CD14-positive monocyte (primary cell): Measurements from ENCODE around the gene RBBP6. TPM values are rescaled to one million over a fixed set of nuclear protein-coding genes. Genes with fewer than 3 reads are reported as not detected.

ENCODE experiments used
- DNase-seq, 3 donors: peaks; one replicate each; pipeline ENCODE4 v3.0.0-alpha.2; 2011 to 2022
- H2AFZ ChIP-seq: 2 replicates; pipeline ENCODE4 v1.6.0; 2012; ENCODE audit warnings: mild to moderate bottlenecking, low read depth, low read length, inconsistent platforms; ENCODE audit not compliant: insufficient read depth, poor library complexity, severe bottlenecking
- H3K27ac ChIP-seq, 2 donors: 1 replicate in 1 of 2; 2 replicates in 1 of 2; pipeline ENCODE4 v1.5.1; 2012 to 2013; ENCODE audit warnings: low read length in 2 of 2, control low read depth in 1 of 2, inconsistent platforms in 1 of 2, low read depth in 1 of 2, mild to moderate bottlenecking in 1 of 2
- H3K27me3 ChIP-seq, 2 donors: one replicate each; pipeline versions ENCODE4 v1.6.0 to v1.6.1; 2011 to 2013; ENCODE audit warnings: low read length in 2 of 2; ENCODE audit not compliant: control insufficient read depth in 2 of 2, insufficient read depth in 2 of 2
- H3K36me3 ChIP-seq, 2 donors: replicated peaks in 1 of 2; 1 replicate in 1 of 2; 2 replicates in 1 of 2; pipeline versions ENCODE4 v1.5.1 to v1.6.1; 2012 to 2013; ENCODE audit warnings: low read length in 2 of 2, control low read depth in 1 of 2, inconsistent platforms in 1 of 2, mild to moderate bottlenecking in 1 of 2; ENCODE audit not compliant: insufficient read depth in 2 of 2, control insufficient read depth in 1 of 2
- H3K4me1 ChIP-seq, 2 donors: 1 replicate in 1 of 2; 2 replicates in 1 of 2; pipeline versions ENCODE4 v1.5.1 to v1.6.1; 2012 to 2013; ENCODE audit warnings: low read length in 2 of 2, control low read depth in 1 of 2, inconsistent platforms in 1 of 2, mild to moderate bottlenecking in 1 of 2, moderate library complexity in 1 of 2; ENCODE audit not compliant: insufficient read depth in 2 of 2, control insufficient read depth in 1 of 2
- H3K4me2 ChIP-seq: replicated peaks from 2 replicates; pipeline ENCODE3; 2012; ENCODE audit warnings: low read length, moderate library complexity, mild to moderate bottlenecking; ENCODE audit not compliant: poor library complexity, severe bottlenecking; ENCODE audit errors: extremely low read depth
- H3K4me3 ChIP-seq, 3 experiments: fragments of 200-600 bp in 1 of 3; sonication (generic) in 1 of 3; replicated peaks in 1 of 3; 1 replicate in 2 of 3; 2 replicates in 1 of 3; pipeline ENCODE4 v1.5.1; 2011 to 2013; ENCODE audit warnings: low read length in 3 of 3, mild to moderate bottlenecking in 3 of 3, control low read depth in 2 of 3, low read depth in 2 of 3, inconsistent platforms in 1 of 3, moderate library complexity in 1 of 3
- H3K79me2 ChIP-seq: 2 replicates; pipeline ENCODE4 v1.6.0; 2012; ENCODE audit warnings: mild to moderate bottlenecking, control low read depth, inconsistent platforms, low read length, moderate library complexity; ENCODE audit not compliant: insufficient read depth
- H3K9ac ChIP-seq: 2 replicates; pipeline ENCODE4 v1.6.0; 2017; ENCODE audit warnings: low read length, mild to moderate bottlenecking; ENCODE audit not compliant: insufficient read depth, poor library complexity, severe bottlenecking
- H3K9me3 ChIP-seq, 2 donors: replicated peaks in 1 of 2; 1 replicate in 1 of 2; 2 replicates in 1 of 2; pipeline versions ENCODE4 v1.5.1 to v1.6.1; 2012 to 2013; ENCODE audit warnings: low read length in 2 of 2, control low read depth in 1 of 2; ENCODE audit not compliant: control insufficient read depth in 1 of 2, insufficient read depth in 1 of 2
- H4K20me1 ChIP-seq: 2 replicates; pipeline ENCODE4 v1.6.0; 2012; ENCODE audit warnings: mild to moderate bottlenecking, low read length, control low read depth, moderate library complexity; ENCODE audit not compliant: insufficient read depth
- H3K27ac Mint-ChIP-seq, 7 donors: one replicate each; pipeline ENCODE4 v1.8.0; 2020; ENCODE audit warnings: mild to moderate bottlenecking in 7 of 7, mixed read lengths in 7 of 7, moderate library complexity in 6 of 7, inconsistent platforms in 2 of 7
- H3K27me3 Mint-ChIP-seq, 3 donors: one replicate each; pipeline ENCODE4 v1.8.0; 2021 to 2022; ENCODE audit warnings: low read depth in 3 of 3, mild to moderate bottlenecking in 3 of 3, mixed read lengths in 3 of 3, moderate library complexity in 3 of 3, inconsistent platforms in 1 of 3
- H3K36me3 Mint-ChIP-seq, 2 donors: one replicate each; pipeline ENCODE4 v1.8.0; 2020; ENCODE audit warnings: mixed read lengths in 2 of 2, inconsistent platforms in 1 of 2, mild to moderate bottlenecking in 1 of 2
- H3K4me1 Mint-ChIP-seq: one replicate; pipeline ENCODE4 v1.8.0; 2020; ENCODE audit warnings: mild to moderate bottlenecking, mixed read lengths
- H3K4me3 Mint-ChIP-seq, 2 donors: one replicate each; pipeline ENCODE4 v1.8.0; 2020; ENCODE audit warnings: mild to moderate bottlenecking in 2 of 2, mixed read lengths in 2 of 2, moderate library complexity in 1 of 2
- H3K9me3 Mint-ChIP-seq, 7 donors: one replicate each; pipeline ENCODE4 v1.8.0; 2020 to 2022; ENCODE audit warnings: mixed read lengths in 7 of 7, mild to moderate bottlenecking in 6 of 7, moderate library complexity in 6 of 7, inconsistent platforms in 2 of 7
- CTCF ChIP-seq: fragments of 200-600 bp; IDR thresholded peaks from one replicate; pipeline ENCODE4 v1.8.0; 2022; ENCODE audit warnings: antibody characterized with exemption, mild to moderate bottlenecking
- WGBS: methylation state at CpG from one replicate; pipeline ENCODE4 v1.1.5; 2013; ENCODE audit warnings: missing lambda C conversion rate; ENCODE audit not compliant: insufficient coverage; 5-methylcytosine and 5-hydroxymethylcytosine counted together
- intact Hi-C, 2 donors: fragments of 100-400 bp; cut with micrococcal nuclease; formaldehyde crosslinking; loops; one replicate each; pipeline versions ENCODE4 v1.15.0 to v1.15.1; 2023
- polyA plus RNA-seq, 3 donors: library from polyadenylated mRNA; depleted of rRNA in 1 of 3; unstranded in 2 of 3; stranded (reverse) in 1 of 3; fragments of 300-500 nt in 2 of 3; fragments of >200 nt in 1 of 3; fragmentation: Illumina TruSeq in 2 of 3; gene quantifications; 1 replicate in 2 of 3; 2 replicates in 1 of 3; pipeline ENCODE4 v1.2.3, GENCODE V29; 2012 to 2021

RBBP6 gene
- polyA plus RNA-seq, 3 donors, result 13.2 to 85.2 (median 20.1) TPM

- no peak overlapping the region for H3K27ac ChIP-seq
- Mint-ChIP-seq H3K4me1 (no peaks in the 10 kb centered on the region), H3K4me3 (no peak overlapping the region), H3K27ac (no peak overlapping the region), H3K27me3 (peaks cover 7 to 16% (median 10%) of the 10 kb centered on the region in 3 donors), H3K36me3 (no peaks in the 10 kb centered on the region), H3K9me3 (peaks cover 0 to 1% (median 0%) of the 10 kb centered on the region in 7 donors)
- H2AFZ ChIP-seq, result no peak overlapping the region
- no CpG with 5 or more reads among the region's 1 CpG for WGBS
- H3K9me3 ChIP-seq, result no peaks in the 10 kb centered on the region
- H3K4me2 ChIP-seq, result no peak overlapping the region
- no peaks in the 10 kb centered on the region for H3K79me2 ChIP-seq
- intact Hi-C loops, result no loop called here
- no peaks in the 10 kb centered on the region for H3K36me3 ChIP-seq
- no peaks in the 10 kb centered on the region for H3K27me3 ChIP-seq
- no peaks in the 10 kb centered on the region for H4K20me1 ChIP-seq
- no peak overlapping the region for H3K4me3 ChIP-seq
- no peak for TF ChIP-seq CTCF
- no peak for DNase-seq
- no peak overlapping the region for H3K9ac ChIP-seq
- no peaks in the 10 kb centered on the region for H3K4me1 ChIP-seq
These were observed 50.6 kb downstream of the RBBP6 start for GRCh38 chr16:24589997-24590396.

- no peak overlapping the region for H3K9ac ChIP-seq
- H4K20me1 ChIP-seq, result no peaks in the 10 kb centered on the region
- H3K36me3 Mint-ChIP-seq, result no peaks in the 10 kb centered on the region
- H3K27me3 ChIP-seq, result peaks cover 0 to 6% of the 10 kb centered on the region in 2 donors
- H3K27me3 Mint-ChIP-seq, result peaks cover 7 to 23% (median 12%) of the 10 kb centered on the region in 3 donors
- peaks cover 0 to 15% (median 5%) of the 10 kb centered on the region in 7 donors for H3K9me3 Mint-ChIP-seq
- H3K9me3 ChIP-seq, result peaks cover 0 to 3% of the 10 kb centered on the region in 2 donors
- no peak overlapping the region for H3K4me2 ChIP-seq
- H3K36me3 ChIP-seq, result no peaks in the 10 kb centered on the region
- no peak for DNase-seq
- no peak for TF ChIP-seq CTCF
- intact Hi-C loops, result no loop called here
- H3K4me1 ChIP-seq, result no peaks in the 10 kb centered on the region
- no peak overlapping the region for H3K27ac Mint-ChIP-seq
- H3K27ac ChIP-seq, result no peak overlapping the region
- H2AFZ ChIP-seq, result no peak overlapping the region
- no peaks in the 10 kb centered on the region for H3K4me1 Mint-ChIP-seq
- no peak overlapping the region for H3K4me3 Mint-ChIP-seq
- 80% methylated on average over 1 of the region's 8 CpGs for WGBS
- no peaks in the 10 kb centered on the region for H3K79me2 ChIP-seq
- H3K4me3 ChIP-seq, result no peak overlapping the region
These were observed 59.5 kb downstream of the RBBP6 start for GRCh38 chr16:24598777-24599437.
